Spleen (tissue), 7 donors: ENCODE results near the gene TEAD3.

Source experiments
- POLR2A ChIP-seq, 3 donors: fragments of 450-650 bp; IDR thresholded peaks; one replicate each; pipeline ENCODE4 v1.5.1; 2017; ENCODE audit warnings: antibody characterized with exemption in 3 of 3, mild to moderate bottlenecking in 1 of 3
- POLR2AphosphoS5 ChIP-seq, 3 donors: sonication (generic); formaldehyde crosslinking; IDR thresholded peaks; one replicate each; pipeline ENCODE4 v1.5.1; 2017; ENCODE audit warnings: antibody characterized with exemption in 3 of 3
- TF ChIP-seq, protein P1 (sequence below), 11 experiments: fragments of 200-600 bp in 7 of 11; fragments of 450-650 bp in 4 of 11; sonication (generic) in 4 of 11; IDR thresholded peaks in 8 of 11; conservative IDR thresholded peaks in 3 of 11; 1 replicate in 7 of 11; 2 replicates in 4 of 11; pipeline versions ENCODE4 v1.4.0 to v1.8.0; 2016 to 2021; ENCODE audit warnings: antibody characterized with exemption in 11 of 11, inconsistent platforms in 4 of 11, mild to moderate bottlenecking in 1 of 11
- donor health status: DM: no; HTN: no; CAD: no; lungs with moderate emphysema.
- donor health status: DM: no; HTN: no; CAD: no.
- donor health status: DM: no; HTN: no; CAD: no.

DNA sequence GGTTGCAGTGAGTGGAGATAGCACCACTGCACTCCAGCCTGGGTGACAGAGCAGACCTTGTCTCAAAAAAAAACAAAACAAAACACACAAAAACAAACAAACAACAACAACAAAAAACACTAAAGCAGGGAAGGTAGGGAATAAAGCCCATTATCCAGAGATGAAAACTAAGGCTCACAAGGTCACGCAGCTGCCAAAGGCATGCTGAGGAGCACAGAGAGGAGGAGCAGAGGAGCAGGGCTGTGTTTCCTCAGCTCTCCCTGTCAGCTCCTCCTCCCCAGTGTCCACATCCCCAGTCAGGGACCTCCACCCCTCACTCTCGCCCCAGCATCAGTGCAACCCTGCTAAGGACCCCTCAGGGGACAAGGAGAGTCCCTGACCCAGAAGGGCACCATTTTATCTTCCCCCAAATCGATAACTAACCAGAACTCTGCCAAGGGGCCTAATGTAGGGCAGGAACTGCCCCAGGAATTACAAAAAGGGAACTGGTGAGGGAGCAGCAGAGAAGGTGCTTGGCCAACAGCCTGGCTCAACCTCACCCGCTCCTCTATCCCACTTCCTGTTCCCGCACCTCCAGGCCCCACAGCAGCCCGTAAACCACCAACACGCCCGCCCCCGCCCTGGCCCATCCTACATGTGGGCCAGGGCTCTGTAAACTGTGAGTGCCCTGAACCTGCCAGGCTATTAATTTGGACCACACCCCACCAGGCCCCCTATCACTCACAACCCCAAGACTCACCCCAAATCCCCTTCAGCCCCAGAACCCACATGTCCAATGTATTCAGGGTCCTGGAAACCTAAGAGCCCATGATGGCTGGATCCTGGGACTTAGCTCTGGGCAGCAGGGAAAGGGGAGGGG lies 9.0 kb downstream of the TEAD3 start:
- TF ChIP-seq, protein P1, sequence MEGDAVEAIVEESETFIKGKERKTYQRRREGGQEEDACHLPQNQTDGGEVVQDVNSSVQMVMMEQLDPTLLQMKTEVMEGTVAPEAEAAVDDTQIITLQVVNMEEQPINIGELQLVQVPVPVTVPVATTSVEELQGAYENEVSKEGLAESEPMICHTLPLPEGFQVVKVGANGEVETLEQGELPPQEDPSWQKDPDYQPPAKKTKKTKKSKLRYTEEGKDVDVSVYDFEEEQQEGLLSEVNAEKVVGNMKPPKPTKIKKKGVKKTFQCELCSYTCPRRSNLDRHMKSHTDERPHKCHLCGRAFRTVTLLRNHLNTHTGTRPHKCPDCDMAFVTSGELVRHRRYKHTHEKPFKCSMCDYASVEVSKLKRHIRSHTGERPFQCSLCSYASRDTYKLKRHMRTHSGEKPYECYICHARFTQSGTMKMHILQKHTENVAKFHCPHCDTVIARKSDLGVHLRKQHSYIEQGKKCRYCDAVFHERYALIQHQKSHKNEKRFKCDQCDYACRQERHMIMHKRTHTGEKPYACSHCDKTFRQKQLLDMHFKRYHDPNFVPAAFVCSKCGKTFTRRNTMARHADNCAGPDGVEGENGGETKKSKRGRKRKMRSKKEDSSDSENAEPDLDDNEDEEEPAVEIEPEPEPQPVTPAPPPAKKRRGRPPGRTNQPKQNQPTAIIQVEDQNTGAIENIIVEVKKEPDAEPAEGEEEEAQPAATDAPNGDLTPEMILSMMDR (IDR thresholded peaks at IDR 0.05 in 8 of 11, conservative IDR thresholded peaks at IDR 0.05 in 3 of 11), result no peak
- TF ChIP-seq POLR2AphosphoS5 (IDR thresholded peaks at IDR 0.05) (peak in 1 of 3 donors; percentile 27), POLR2A (IDR thresholded peaks at IDR 0.05) (no peak)
